Gastroesophageal sphincter (tissue), 3 donors: Measurements from ENCODE around the gene GFPT2.

ENCODE experiments used
- POLR2AphosphoS5 ChIP-seq: sonication (generic); formaldehyde crosslinking; IDR thresholded peaks from one replicate; pipeline ENCODE4 v1.6.1; 2017; ENCODE audit warnings: antibody characterized with exemption
- TF ChIP-seq, protein P1 (sequence below), 4 experiments: fragments of 200-600 bp in 2 of 4; fragments of 450-650 bp in 2 of 4; sonication (generic) in 1 of 4; IDR thresholded peaks; one replicate each; pipeline ENCODE4 v1.5.1; 2017 to 2019; ENCODE audit warnings: antibody characterized with exemption in 4 of 4, mild to moderate bottlenecking in 2 of 4, moderate library complexity in 2 of 4

DNA sequence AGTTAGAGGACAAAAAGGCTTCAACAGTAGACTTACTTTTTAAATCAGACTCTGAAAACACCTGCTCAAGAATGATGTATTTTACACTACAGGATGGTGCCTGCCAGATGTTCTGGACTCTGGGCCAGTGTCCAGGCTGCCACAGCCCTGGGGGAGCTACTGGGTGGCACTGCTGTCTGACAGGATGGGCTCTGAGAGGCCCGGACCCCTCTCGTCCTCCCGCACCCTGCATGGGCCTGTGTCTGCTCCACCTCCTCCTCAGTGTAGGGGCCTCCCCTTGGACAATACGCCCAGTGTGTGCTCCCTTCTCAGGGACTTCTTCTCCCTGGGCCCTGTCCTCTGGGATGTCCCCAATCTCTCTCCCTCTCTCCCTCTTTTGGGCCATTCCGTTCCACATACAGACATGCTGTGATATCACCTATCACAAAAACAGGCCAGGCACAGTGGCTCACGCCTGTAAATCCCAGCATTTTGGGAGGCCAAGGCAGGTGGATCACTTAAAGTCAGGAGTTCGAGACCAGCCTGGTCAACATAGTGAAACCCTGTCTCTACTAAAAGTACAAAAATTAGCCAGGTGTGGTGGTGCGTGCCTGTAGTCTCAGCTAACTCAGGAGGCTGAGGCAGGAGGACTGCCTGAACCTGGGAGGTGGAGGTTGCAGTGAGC is 23.4 kb downstream of the GFPT2 start:
- TF ChIP-seq POLR2AphosphoS5: no peak
- TF ChIP-seq, protein P1, sequence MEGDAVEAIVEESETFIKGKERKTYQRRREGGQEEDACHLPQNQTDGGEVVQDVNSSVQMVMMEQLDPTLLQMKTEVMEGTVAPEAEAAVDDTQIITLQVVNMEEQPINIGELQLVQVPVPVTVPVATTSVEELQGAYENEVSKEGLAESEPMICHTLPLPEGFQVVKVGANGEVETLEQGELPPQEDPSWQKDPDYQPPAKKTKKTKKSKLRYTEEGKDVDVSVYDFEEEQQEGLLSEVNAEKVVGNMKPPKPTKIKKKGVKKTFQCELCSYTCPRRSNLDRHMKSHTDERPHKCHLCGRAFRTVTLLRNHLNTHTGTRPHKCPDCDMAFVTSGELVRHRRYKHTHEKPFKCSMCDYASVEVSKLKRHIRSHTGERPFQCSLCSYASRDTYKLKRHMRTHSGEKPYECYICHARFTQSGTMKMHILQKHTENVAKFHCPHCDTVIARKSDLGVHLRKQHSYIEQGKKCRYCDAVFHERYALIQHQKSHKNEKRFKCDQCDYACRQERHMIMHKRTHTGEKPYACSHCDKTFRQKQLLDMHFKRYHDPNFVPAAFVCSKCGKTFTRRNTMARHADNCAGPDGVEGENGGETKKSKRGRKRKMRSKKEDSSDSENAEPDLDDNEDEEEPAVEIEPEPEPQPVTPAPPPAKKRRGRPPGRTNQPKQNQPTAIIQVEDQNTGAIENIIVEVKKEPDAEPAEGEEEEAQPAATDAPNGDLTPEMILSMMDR (IDR thresholded peaks at IDR 0.05): no peak
